Stimulated activated CD4-positive, alpha-beta T cell treated with anti-CD3 and anti-CD28 coated beads, Interleukin-1b, Interleukin-23, amount 100 ng/mL, for 24 hours (primary cell): ENCODE results near the gene NDRG2.
A peak's percentile ranks its signal among the peaks of the same experiment; 100 is the strongest.

Source experiments
- DNase-seq, 4 experiments: peaks; one replicate each; pipeline ENCODE4 v3.0.0-alpha.2; 2020; ENCODE audit warnings: low read depth in 4 of 4, low spot score in 1 of 4

Gene NDRG2

GRCh38 chr14:20978687-20979086, 46.2 kb downstream of the NDRG2 start:
- DNase-seq, result no peak

DNA sequence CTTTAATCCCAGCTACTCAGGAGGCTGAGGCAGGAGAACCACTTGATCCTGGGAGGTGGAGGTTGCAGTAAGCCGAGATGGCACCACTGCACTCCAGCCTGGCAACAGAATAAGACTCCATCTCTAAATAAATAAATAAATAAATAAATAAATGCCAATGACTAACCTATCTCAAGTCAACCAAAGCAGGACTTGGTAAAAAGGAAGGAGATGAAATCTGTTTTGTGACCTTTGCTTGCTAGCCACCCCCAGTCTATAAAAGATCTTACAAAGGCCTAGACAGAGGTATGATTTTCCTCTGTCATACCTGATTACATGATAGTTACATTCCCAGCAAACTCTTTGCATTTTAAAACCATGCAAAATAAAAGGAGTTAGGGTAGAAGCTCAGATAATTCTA, 48.6 kb downstream of the NDRG2 start:
- DNase-seq, result no peak

GRCh38 chr14:20973501-20973900, 51.4 kb downstream of the NDRG2 start:
- no peak for DNase-seq

GRCh38 chr14:20971705-20972021, 53.2 kb downstream of the NDRG2 start:
- no peak for DNase-seq

- DNase-seq, result peak; percentile 54 to 68 (median 66)
Observed at GRCh38 chr14:20970983-20971704, 53.7 kb downstream of the NDRG2 start.

DNA sequence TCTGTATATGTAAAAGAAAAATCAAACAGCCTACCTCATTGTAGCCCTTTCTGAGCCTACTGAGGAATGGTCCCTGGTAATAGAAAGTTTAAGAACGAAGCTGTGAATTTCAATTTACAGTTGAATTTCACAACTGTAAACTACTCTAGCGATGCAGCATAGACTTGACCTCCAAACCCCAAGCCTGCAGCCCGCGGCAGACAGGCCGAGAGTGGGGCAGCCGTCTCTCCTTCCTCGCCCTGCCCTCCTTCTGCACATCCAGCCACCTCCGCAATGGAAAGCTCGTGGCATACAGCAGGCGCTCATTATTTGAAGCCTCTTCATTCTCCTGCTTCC, 54.2 kb downstream of the NDRG2 start:
- no peak for DNase-seq

DNA sequence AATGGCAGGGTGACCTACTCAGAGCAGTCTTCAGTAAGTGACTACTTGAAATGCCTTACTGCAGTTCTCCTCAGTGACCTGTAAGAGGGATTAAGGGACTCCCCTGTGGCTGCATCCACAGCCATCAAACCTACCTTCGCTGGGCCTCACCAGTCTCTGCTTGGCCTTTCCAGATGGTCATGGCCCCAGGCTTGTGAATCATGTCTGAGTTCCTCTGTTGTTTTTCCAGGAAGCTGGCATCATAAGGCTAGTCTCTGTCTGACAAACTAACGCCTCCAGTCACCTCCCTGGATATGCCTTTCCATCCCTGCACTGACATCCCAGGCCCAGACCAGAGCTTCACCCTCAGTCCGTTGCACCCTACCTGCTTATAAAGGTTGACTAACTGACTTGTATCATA, 55.5 kb downstream of the NDRG2 start:
- DNase-seq, result no peak
